Right lobe of liver (tissue), 4 donors: ENCODE results near the gene PRG2.

Experiments
- CTCF ChIP-seq, 4 donors: fragments of 200-600 bp in 3 of 4; fragments of 450-650 bp in 1 of 4; IDR thresholded peaks; one replicate each; pipeline versions ENCODE4 v1.5.1 to v1.8.0; 2016 to 2022; ENCODE audit warnings: antibody characterized with exemption in 4 of 4, mild to moderate bottlenecking in 2 of 4
- POLR2A ChIP-seq: fragments of 450-650 bp; IDR thresholded peaks from one replicate; pipeline ENCODE4 v1.6.1; 2017; ENCODE audit warnings: antibody characterized with exemption, mild to moderate bottlenecking
- donor health status: DM: no; HTN: no; CAD: no.
- donor health status: DM: no; HTN: no; CAD: no.
- donor health status: DM: no; HTN: yes; CAD: no.

DNA sequence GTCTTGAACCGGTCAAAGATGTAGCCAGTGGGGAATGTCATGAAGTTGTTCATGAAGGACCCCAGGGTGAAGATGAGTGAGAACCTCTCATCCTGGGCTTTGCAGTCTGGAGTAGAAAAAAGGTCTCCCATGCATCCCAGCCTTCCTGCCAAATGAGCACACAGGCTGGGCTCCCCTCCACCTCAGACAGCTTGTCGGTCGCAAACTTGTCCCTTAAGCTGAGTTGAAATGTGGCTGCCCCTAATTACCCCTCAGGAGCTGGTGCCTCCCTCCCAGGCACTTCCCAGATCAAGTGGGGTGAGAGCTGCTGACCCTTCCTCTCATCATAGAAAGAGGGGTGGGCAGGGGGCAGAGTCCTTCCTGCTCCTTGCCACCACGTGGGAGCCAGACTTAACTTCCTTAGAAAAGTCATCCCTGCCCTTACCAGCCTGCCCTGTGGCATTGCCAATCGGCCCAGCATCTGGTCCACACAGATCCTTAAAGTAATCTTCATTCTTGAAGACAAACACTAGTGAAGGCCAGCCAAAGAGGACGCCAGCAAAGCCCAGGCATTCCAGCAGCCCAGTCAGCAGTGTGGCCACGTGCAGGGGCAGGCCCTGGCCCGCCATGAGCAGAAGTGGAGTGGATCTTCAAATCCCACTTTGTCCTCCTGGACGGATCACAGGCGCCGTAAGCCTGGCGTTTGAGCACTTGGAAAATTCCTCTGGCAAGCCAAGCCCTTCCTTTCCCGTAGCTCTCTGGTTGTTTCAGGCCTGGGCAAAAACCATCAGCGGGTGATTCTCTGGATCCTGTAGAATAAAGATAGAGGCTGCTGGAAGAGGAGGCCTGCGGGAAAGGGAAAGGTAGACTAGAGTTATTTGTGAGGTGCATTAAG lies 35.4 kb upstream of the PRG2 start:
- TF ChIP-seq CTCF (IDR thresholded peaks at IDR 0.05) (no peak), POLR2A (no peak)
